ENCODE measurements around the gene TMEM164.

TMEM164 gene

GRCh38 chrX:109995155-109995554 lies 7.8 kb upstream of the TMEM164 start:
- no peak for DNase-seq
- Histone ChIP-seq H3K4me3 (ENCODE audit: control insufficient read depth in 1 of 7, extremely low read depth in 1 of 7, insufficient read depth in 4 of 7, low read depth in 2 of 7, low read length in 6 of 7) (no peak overlapping the region), H3K27ac (ENCODE audit: insufficient read depth in 1 of 2, low read depth in 1 of 2, low read length in 2 of 2, poor library complexity in 1 of 2, severe bottlenecking in 2 of 2) (no peak overlapping the region), H3K27me3 (replicated peaks in 2 of 5; ENCODE audit: control insufficient read depth in 4 of 5, insufficient read depth in 5 of 5, low read length in 4 of 5) (no peaks in the 10 kb centered on the region), H3K9me3 (ENCODE audit: control extremely low read depth in 1 of 5, control insufficient read depth in 4 of 5, insufficient read depth in 2 of 5, low read depth in 1 of 5, low read length in 4 of 5) (no peaks in the 10 kb centered on the region), H3K4me1 (ENCODE audit: control extremely low read depth in 1 of 4, control insufficient read depth in 4 of 4, insufficient read depth in 4 of 4, low read length in 3 of 4) (peaks cover 6 to 15% (median 10%) of the 10 kb centered on the region in 4 experiments), H3K36me3 (ENCODE audit: control insufficient read depth in 4 of 4, insufficient read depth in 4 of 4, low read length in 3 of 4) (no peaks in the 10 kb centered on the region)
- CTCF ChIA-PET = interaction anchor here (0.8 to 1.9 kb wide), 2 partner anchors 11 to 31 kb away, joined by 3 to 4 read pairs; no protein-coding TSS in a partner anchor
- no CpG with 5 or more reads among the region's 2 CpGs for WGBS (ENCODE audit: insufficient coverage)
- POLR2A ChIA-PET = no interaction called here

GRCh38 chrX:109997786-109998452 lies 5.0 kb upstream of the TMEM164 start:
- H3K27ac ChIP-seq (ENCODE audit: insufficient read depth in 1 of 2, low read depth in 1 of 2, low read length in 2 of 2, poor library complexity in 1 of 2, severe bottlenecking in 2 of 2) = no peak overlapping the region
- no peaks in the 10 kb centered on the region for H3K36me3 ChIP-seq (ENCODE audit: control insufficient read depth in 4 of 4, insufficient read depth in 4 of 4, low read length in 3 of 4)
- DNase-seq = no peak
- H3K9me3 ChIP-seq (ENCODE audit: control extremely low read depth in 1 of 5, control insufficient read depth in 4 of 5, insufficient read depth in 2 of 5, low read depth in 1 of 5, low read length in 4 of 5) = no peaks in the 10 kb centered on the region
- ChIA-PET POLR2A (interaction anchor here (0.6 kb wide), 1 partner anchor 12 kb away, joined by 3 read pairs; no protein-coding TSS in a partner anchor), CTCF (interaction anchor here (1.8 kb wide), 1 partner anchor 12 kb away, joined by 5 read pairs; no protein-coding TSS in a partner anchor)
- 41% methylated on average over 3 of the region's 6 CpGs for WGBS (ENCODE audit: insufficient coverage)
- no peak overlapping the region for H3K4me3 ChIP-seq (ENCODE audit: control insufficient read depth in 1 of 7, extremely low read depth in 1 of 7, insufficient read depth in 4 of 7, low read depth in 2 of 7, low read length in 6 of 7)
- peaks cover 0 to 7% (median 0%) of the 10 kb centered on the region in 5 experiments for H3K27me3 ChIP-seq (replicated peaks in 2 of 5; ENCODE audit: control insufficient read depth in 4 of 5, insufficient read depth in 5 of 5, low read length in 4 of 5)
- peaks cover 0 to 6% (median 2%) of the 10 kb centered on the region in 4 experiments for H3K4me1 ChIP-seq (ENCODE audit: control extremely low read depth in 1 of 4, control insufficient read depth in 4 of 4, insufficient read depth in 4 of 4, low read length in 3 of 4)

GRCh38 chrX:110000000-110000399 lies 2.9 kb upstream of the TMEM164 start:
- peaks cover 0 to 15% (median 0%) of the 10 kb centered on the region in 5 experiments for H3K27me3 ChIP-seq (replicated peaks in 2 of 5; ENCODE audit: control insufficient read depth in 4 of 5, insufficient read depth in 5 of 5, low read length in 4 of 5)
- peaks cover 0 to 2% (median 0%) of the 10 kb centered on the region in 4 experiments for H3K36me3 ChIP-seq (ENCODE audit: control insufficient read depth in 4 of 4, insufficient read depth in 4 of 4, low read length in 3 of 4)
- no peak overlapping the region for H3K4me3 ChIP-seq (ENCODE audit: control insufficient read depth in 1 of 7, extremely low read depth in 1 of 7, insufficient read depth in 4 of 7, low read depth in 2 of 7, low read length in 6 of 7)
- peaks cover 0 to 22% (median 14%) of the 10 kb centered on the region in 4 experiments for H3K4me1 ChIP-seq (ENCODE audit: control extremely low read depth in 1 of 4, control insufficient read depth in 4 of 4, insufficient read depth in 4 of 4, low read length in 3 of 4)
- H3K9me3 ChIP-seq (ENCODE audit: control extremely low read depth in 1 of 5, control insufficient read depth in 4 of 5, insufficient read depth in 2 of 5, low read depth in 1 of 5, low read length in 4 of 5) = no peaks in the 10 kb centered on the region
- CTCF ChIA-PET = interaction anchor here (0.7 kb wide), 1 partner anchor 10 kb away, joined by 3 read pairs; no protein-coding TSS in a partner anchor
- 92% methylated on average over 4 of the region's 5 CpGs for WGBS (ENCODE audit: insufficient coverage)
- no peak overlapping the region for H3K27ac ChIP-seq (ENCODE audit: insufficient read depth in 1 of 2, low read depth in 1 of 2, low read length in 2 of 2, poor library complexity in 1 of 2, severe bottlenecking in 2 of 2)
- DNase-seq = no peak
- POLR2A ChIA-PET = no interaction called here

- Histone ChIP-seq H3K4me1 (ENCODE audit: control extremely low read depth in 1 of 4, control insufficient read depth in 4 of 4, insufficient read depth in 4 of 4, low read length in 3 of 4) (peaks cover 0 to 30% (median 18%) of the 10 kb centered on the region in 4 experiments), H3K36me3 (ENCODE audit: control insufficient read depth in 4 of 4, insufficient read depth in 4 of 4, low read length in 3 of 4) (peaks cover 0 to 2% (median 0%) of the 10 kb centered on the region in 4 experiments), H3K27me3 (replicated peaks in 2 of 5; ENCODE audit: control insufficient read depth in 4 of 5, insufficient read depth in 5 of 5, low read length in 4 of 5) (peaks cover 0 to 15% (median 0%) of the 10 kb centered on the region in 5 experiments), H3K9me3 (ENCODE audit: control extremely low read depth in 1 of 5, control insufficient read depth in 4 of 5, insufficient read depth in 2 of 5, low read depth in 1 of 5, low read length in 4 of 5) (no peaks in the 10 kb centered on the region), H3K4me3 (ENCODE audit: control insufficient read depth in 1 of 7, extremely low read depth in 1 of 7, insufficient read depth in 4 of 7, low read depth in 2 of 7, low read length in 6 of 7) (no peak overlapping the region), H3K27ac (ENCODE audit: insufficient read depth in 1 of 2, low read depth in 1 of 2, low read length in 2 of 2, poor library complexity in 1 of 2, severe bottlenecking in 2 of 2) (peak overlapping the region in 1 of 2 experiments; percentile 64)
- DNase-seq = peak in 2 of 3 donors; percentile 18 to 19
- POLR2A ChIA-PET = no interaction called here
- WGBS (ENCODE audit: insufficient coverage) = 79% methylated on average over 11 of the region's 16 CpGs
- CTCF ChIA-PET = no interaction called here
Measured at GRCh38 chrX:110000847-110001713, 1.8 kb upstream of the TMEM164 start.

GRCh38 chrX:110001740-110002299 lies 1.1 kb upstream of the TMEM164 start:
- Histone ChIP-seq H3K27me3 (replicated peaks in 2 of 5; ENCODE audit: control insufficient read depth in 4 of 5, insufficient read depth in 5 of 5, low read length in 4 of 5) (peaks cover 0 to 15% (median 0%) of the 10 kb centered on the region in 5 experiments), H3K27ac (ENCODE audit: insufficient read depth in 1 of 2, low read depth in 1 of 2, low read length in 2 of 2, poor library complexity in 1 of 2, severe bottlenecking in 2 of 2) (peak overlapping the region in 1 of 2 experiments; percentile 64), H3K36me3 (ENCODE audit: control insufficient read depth in 4 of 4, insufficient read depth in 4 of 4, low read length in 3 of 4) (peaks cover 0 to 2% (median 0%) of the 10 kb centered on the region in 4 experiments), H3K9me3 (ENCODE audit: control extremely low read depth in 1 of 5, control insufficient read depth in 4 of 5, insufficient read depth in 2 of 5, low read depth in 1 of 5, low read length in 4 of 5) (no peaks in the 10 kb centered on the region), H3K4me1 (ENCODE audit: control extremely low read depth in 1 of 4, control insufficient read depth in 4 of 4, insufficient read depth in 4 of 4, low read length in 3 of 4) (peaks cover 0 to 35% (median 18%) of the 10 kb centered on the region in 4 experiments), H3K4me3 (ENCODE audit: control insufficient read depth in 1 of 7, extremely low read depth in 1 of 7, insufficient read depth in 4 of 7, low read depth in 2 of 7, low read length in 6 of 7) (peak overlapping the region in 3 of 7 experiments; percentile 70 to 82 (median 77))
- ChIA-PET CTCF (interaction anchor here (1.6 kb wide), 1 partner anchor 24 kb away, joined by 3 read pairs; no protein-coding TSS in a partner anchor), POLR2A (no interaction called here)
- no peak for DNase-seq
- 32% methylated on average over 10 of the region's 13 CpGs for WGBS (ENCODE audit: insufficient coverage)

- peak in 2 of 3 donors; percentile 56 to 66 for DNase-seq
Measured at GRCh38 chrX:110003167-110004156, 548 bp downstream of the TMEM164 start.

More at GRCh38 chrX:110003167-110004156, 548 bp downstream of the TMEM164 start:
- H3K9me3 ChIP-seq (ENCODE audit: control extremely low read depth in 1 of 5, control insufficient read depth in 4 of 5, insufficient read depth in 2 of 5, low read depth in 1 of 5, low read length in 4 of 5) = no peaks in the 10 kb centered on the region
- CTCF ChIA-PET = interaction anchor here (1.0 to 1.6 kb wide), 4 partner anchors 12 to 143 kb away, joined by 3 to 5 read pairs (median 3); no protein-coding TSS in a partner anchor
- WGBS (ENCODE audit: insufficient coverage) = 39% methylated on average over 38 of the region's 46 CpGs
- peak overlapping the region in 1 of 2 experiments; percentile 34 for H3K27ac ChIP-seq (ENCODE audit: insufficient read depth in 1 of 2, low read depth in 1 of 2, low read length in 2 of 2, poor library complexity in 1 of 2, severe bottlenecking in 2 of 2)
- POLR2A ChIA-PET = no interaction called here
- H3K27me3 ChIP-seq (replicated peaks in 2 of 5; ENCODE audit: control insufficient read depth in 4 of 5, insufficient read depth in 5 of 5, low read length in 4 of 5) = peaks cover 0 to 15% (median 0%) of the 10 kb centered on the region in 5 experiments
- peaks cover 0 to 4% (median 0%) of the 10 kb centered on the region in 4 experiments for H3K36me3 ChIP-seq (ENCODE audit: control insufficient read depth in 4 of 4, insufficient read depth in 4 of 4, low read length in 3 of 4)
- H3K4me3 ChIP-seq (ENCODE audit: control insufficient read depth in 1 of 7, extremely low read depth in 1 of 7, insufficient read depth in 4 of 7, low read depth in 2 of 7, low read length in 6 of 7) = peak overlapping the region; percentile 44 to 82 (median 70)
- peaks cover 0 to 37% (median 21%) of the 10 kb centered on the region in 4 experiments for H3K4me1 ChIP-seq (ENCODE audit: control extremely low read depth in 1 of 4, control insufficient read depth in 4 of 4, insufficient read depth in 4 of 4, low read length in 3 of 4)
